Activated B cell treated with CpG ODN at 0.5 μM for 24 hours (primary cell): Measurements from ENCODE around the gene P2RX7. TPM values are rescaled to one million over a fixed set of nuclear protein-coding genes. Genes with fewer than 3 reads are reported as not detected.

ENCODE experiments used
- ATAC-seq: fragments of 200-7000 bp; cut with Tn5 transposase; one replicate; pipeline ENCODE4 v1.10.0; 2021; ENCODE audit warnings: low read depth, mild to moderate bottlenecking, moderate library complexity
- CTCF ChIA-PET: fragments of 350-600 bp; sonication (Branson Sonifier 250); formaldehyde crosslinking; loops from one replicate; lab custom pipeline; 2021; ENCODE audit warnings: antibody characterized with exemption; lab: Charles Lee
- POLR2A ChIA-PET: fragments of 350-600 bp; sonication (Branson Sonifier 250); formaldehyde crosslinking; loops from one replicate; lab custom pipeline; 2021; ENCODE audit warnings: antibody characterized with exemption; lab: Charles Lee
- DNase-seq: peaks from one replicate; pipeline ENCODE4 v3.0.0; 2022
- H3K27ac Mint-ChIP-seq: one replicate; pipeline ENCODE4 v1.8.0; 2020; ENCODE audit warnings: mixed read lengths
- H3K27me3 Mint-ChIP-seq: one replicate; pipeline ENCODE4 v1.8.0; 2021; ENCODE audit warnings: mixed read lengths
- H3K36me3 Mint-ChIP-seq: one replicate; pipeline ENCODE4 v1.8.0; 2021; ENCODE audit warnings: low read depth, mixed read lengths
- H3K4me1 Mint-ChIP-seq: one replicate; pipeline ENCODE4 v1.8.0; 2021; ENCODE audit warnings: mixed read lengths
- H3K4me3 Mint-ChIP-seq: one replicate; pipeline ENCODE4 v1.8.0; 2020; ENCODE audit warnings: mild to moderate bottlenecking, mixed read lengths
- H3K9me3 Mint-ChIP-seq: one replicate; pipeline ENCODE4 v1.8.0; 2020; ENCODE audit warnings: mixed read lengths
- CTCF ChIP-seq: fragments of 200-600 bp; IDR thresholded peaks from one replicate; pipeline ENCODE4 v1.8.0; 2022; ENCODE audit warnings: antibody characterized with exemption, mild to moderate bottlenecking
- intact Hi-C: fragments of 100-400 bp; cut with micrococcal nuclease; formaldehyde crosslinking; loops from one replicate; pipeline ENCODE4 v1.15.1; 2024
- total RNA-seq: library from RNA; stranded (reverse); gene quantifications from 2 replicates; pipeline ENCODE4 v1.2.3, GENCODE V29; 2022

P2RX7 gene
- total RNA-seq: 2.7 and 5.3 TPM in 2 replicates

- Mint-ChIP-seq H3K9me3 (peaks cover 2% of the 10 kb centered on the region), H3K36me3 (peaks cover 2% of the 10 kb centered on the region), H3K27me3 (no peaks in the 10 kb centered on the region), H3K4me1 (peaks cover 62% of the 10 kb centered on the region), H3K4me3 (peak within 1 kb of the TSS; percentile 86), H3K27ac (peak within 1 kb of the TSS; percentile 78)
- no peak for TF ChIP-seq CTCF
- ChIA-PET POLR2A (interaction anchor here (0.5 to 1.5 kb wide), 6 partner anchors 10 to 551 kb away, joined by 3 to 7 read pairs (median 3); partner anchors contain the start of genes ANAPC5 and POP5), CTCF (interaction anchor here (0.6 kb wide), 1 partner anchor 348 kb away, joined by 4 read pairs; no protein-coding TSS in a partner anchor)
- DNase-seq (peak; percentile 38), ATAC-seq (peak; percentile 8)
- intact Hi-C loops: no loop called here
Observed at GRCh38 chr12:121132601-121133481, at the start of gene P2RX7. Gene P2RX7 (plus strand): TSS chr12:121132876. CDS start chr12:121132971, 95 bp downstream.

- peaks cover 3% of the 10 kb centered on the region for H3K4me1 Mint-ChIP-seq
- no peaks in the 10 kb centered on the region for H3K9me3 Mint-ChIP-seq
- no peak for TF ChIP-seq CTCF
- ChIA-PET POLR2A (no interaction called here), CTCF (no interaction called here)
- H3K36me3 Mint-ChIP-seq: no peaks in the 10 kb centered on the region
- H3K27me3 Mint-ChIP-seq: peaks cover 3% of the 10 kb centered on the region
- no peak overlapping the region for H3K4me3 Mint-ChIP-seq
- intact Hi-C loops: no loop called here
- ATAC-seq: no peak
- no peak for DNase-seq
- H3K27ac Mint-ChIP-seq: no peak overlapping the region
Observed at GRCh38 chr12:121084229-121084628, 48.4 kb upstream of the P2RX7 start.

- Mint-ChIP-seq H3K9me3 (no peaks in the 10 kb centered on the region), H3K27ac (no peak overlapping the region), H3K4me3 (no peak overlapping the region), H3K4me1 (peaks cover 3% of the 10 kb centered on the region), H3K36me3 (no peaks in the 10 kb centered on the region), H3K27me3 (peaks cover 2% of the 10 kb centered on the region)
- ChIA-PET POLR2A (no interaction called here), CTCF (no interaction called here)
- DNase-seq (no peak), ATAC-seq (no peak)
- no peak for TF ChIP-seq CTCF
- intact Hi-C loops: no loop called here
Observed at GRCh38 chr12:121085069-121085468, 47.6 kb upstream of the P2RX7 start.

DNA sequence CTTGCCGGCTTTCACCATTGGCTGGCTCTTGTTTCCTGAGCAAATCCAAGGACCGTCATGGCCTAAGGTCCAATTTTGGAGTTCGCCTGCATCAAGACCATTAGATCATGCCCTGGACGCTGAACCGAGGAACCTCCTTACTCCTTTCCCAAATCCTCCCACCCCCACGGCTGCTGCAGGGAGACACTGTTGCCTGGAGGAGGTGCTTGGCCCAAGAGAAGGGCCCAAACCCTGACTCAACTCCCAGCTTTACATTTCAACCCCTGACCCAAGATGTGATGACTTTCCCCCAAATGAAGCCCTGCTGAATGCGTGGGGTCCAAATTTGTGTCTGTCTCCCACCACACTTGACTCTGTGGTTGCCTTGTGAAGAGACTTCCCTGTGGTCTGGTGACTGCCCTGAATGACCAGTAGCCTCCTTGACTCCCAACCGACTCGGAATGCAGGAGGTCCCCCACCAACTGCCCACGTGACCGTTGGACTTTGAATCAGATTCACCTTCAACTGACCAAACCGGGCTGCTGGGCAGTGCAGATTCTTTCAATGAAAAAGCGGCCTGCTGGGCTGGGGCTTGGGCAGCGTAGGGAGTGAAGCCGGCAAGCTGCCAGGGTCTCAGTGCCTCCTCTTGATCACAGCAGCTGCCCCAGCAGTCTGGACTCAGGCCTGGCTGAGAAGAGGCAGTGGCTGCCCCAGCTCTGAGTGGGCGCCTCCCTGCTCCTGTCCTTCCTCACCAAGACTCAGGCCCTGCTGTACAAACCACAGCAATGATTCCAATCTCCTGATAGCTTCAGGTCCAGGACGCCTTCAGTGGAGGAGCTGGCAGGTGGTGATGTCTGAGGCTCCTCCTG lies 46.9 kb upstream of the P2RX7 start:
- intact Hi-C loops: no loop called here
- ChIA-PET CTCF (no interaction called here), POLR2A (no interaction called here)
- DNase-seq (no peak), ATAC-seq (no peak)
- peaks cover 3% of the 10 kb centered on the region for H3K4me1 Mint-ChIP-seq
- H3K36me3 Mint-ChIP-seq: no peaks in the 10 kb centered on the region
- no peaks in the 10 kb centered on the region for H3K9me3 Mint-ChIP-seq
- no peak for TF ChIP-seq CTCF
- no peak overlapping the region for H3K27ac Mint-ChIP-seq
- H3K27me3 Mint-ChIP-seq: no peaks in the 10 kb centered on the region
- H3K4me3 Mint-ChIP-seq: no peak overlapping the region
